HepG2 (cell line): Measurements from ENCODE around the gene APOC1. TPM values are rescaled to one million over a fixed set of nuclear protein-coding genes. Genes with fewer than 3 reads are reported as not detected.

Source experiments
- AGO1 ChIP-seq: fragments of 200-400 bp; formaldehyde crosslinking; IDR thresholded peaks from 2 replicates; pipeline ENCODE4 v1.6.1; 2017; ENCODE audit warnings: mild to moderate bottlenecking, low read depth, low read length, moderate library complexity; ENCODE audit not compliant: poor library complexity, severe bottlenecking
- FOXP4 ChIP-seq: sonication (generic); formaldehyde crosslinking; IDR thresholded peaks from 2 replicates; pipeline ENCODE4 v1.4.0; 2020; ENCODE audit warnings: missing genetic modification reagents
- KLF6 ChIP-seq: IDR thresholded peaks from 2 replicates; pipeline ENCODE4 v1.8.0; 2016; ENCODE audit warnings: missing biosample characterization, missing genetic modification reagents
- PHB2 ChIP-seq: fragments of 450-650 bp; IDR thresholded peaks from 2 replicates; pipeline ENCODE4 v1.6.1; 2018; ENCODE audit not compliant: partially characterized antibody
- ZNF510 ChIP-seq: sonication (generic); formaldehyde crosslinking; IDR thresholded peaks from 2 replicates; pipeline ENCODE4 v1.4.0; 2020; ENCODE audit warnings: low read depth, mild to moderate bottlenecking, missing genetic modification reagents
- polyA plus RNA-seq, 8 experiments: library from polyadenylated mRNA; depleted of rRNA in 3 of 8; stranded (reverse) in 7 of 8; unstranded in 1 of 8; fragments of >200 nt; fragmentation: Illumina TruSeq in 4 of 8; extraction: Trizol in 4 of 8; gene quantifications; 2 replicates each; pipeline versions ENCODE4 v1.2.1 to v1.2.3, GENCODE V29; 2011 to 2016; ENCODE audit warnings: low read depth in 4 of 8, missing spikeins in 1 of 8, mixed read lengths in 1 of 8; ENCODE audit not compliant: insufficient read depth in 1 of 8
- total RNA-seq, 5 experiments: library from RNA; depleted of rRNA; stranded (reverse); fragments of >200 nt; fragmentation: Illumina TruSeq; extraction: Trizol; gene quantifications; 2 replicates each; pipeline ENCODE4 v1.2.3, GENCODE V29; 2016; ENCODE audit warnings: low read depth in 1 of 5
- TF ChIP-seq, protein P1 (sequence below), 2 experiments: fragments of 450-650 bp in 1 of 2; sonication (generic) in 1 of 2; formaldehyde crosslinking in 1 of 2; IDR thresholded peaks; 2 replicates each; pipeline versions ENCODE4 v1.6.1 to v1.8.0; 2016 to 2022; ENCODE audit warnings: antibody characterized with exemption in 1 of 2, mild to moderate bottlenecking in 1 of 2, missing genetic modification reagents in 1 of 2
- TF ChIP-seq, protein P2 (sequence below): sonication (generic); formaldehyde crosslinking; conservative IDR thresholded peaks from 2 replicates; pipeline ENCODE4 v1.4.0; 2020; ENCODE audit warnings: missing genetic modification reagents
- TF ChIP-seq, protein P3 (sequence below): sonication (generic); formaldehyde crosslinking; IDR thresholded peaks from 2 replicates; pipeline ENCODE4 v1.4.0; 2020; ENCODE audit warnings: missing genetic modification reagents, borderline replicate concordance

The APOC1 gene
- total and polyA plus RNA-seq, 2 of the 13 experiments (the other 11 are each of a cell fraction or from before 2014, with no cell fraction given): 600 to 1,235 TPM

GRCh38 chr19:44903602-44904425 is 10.6 kb upstream of the APOC1 start (continued):
- TF ChIP-seq, protein P1, sequence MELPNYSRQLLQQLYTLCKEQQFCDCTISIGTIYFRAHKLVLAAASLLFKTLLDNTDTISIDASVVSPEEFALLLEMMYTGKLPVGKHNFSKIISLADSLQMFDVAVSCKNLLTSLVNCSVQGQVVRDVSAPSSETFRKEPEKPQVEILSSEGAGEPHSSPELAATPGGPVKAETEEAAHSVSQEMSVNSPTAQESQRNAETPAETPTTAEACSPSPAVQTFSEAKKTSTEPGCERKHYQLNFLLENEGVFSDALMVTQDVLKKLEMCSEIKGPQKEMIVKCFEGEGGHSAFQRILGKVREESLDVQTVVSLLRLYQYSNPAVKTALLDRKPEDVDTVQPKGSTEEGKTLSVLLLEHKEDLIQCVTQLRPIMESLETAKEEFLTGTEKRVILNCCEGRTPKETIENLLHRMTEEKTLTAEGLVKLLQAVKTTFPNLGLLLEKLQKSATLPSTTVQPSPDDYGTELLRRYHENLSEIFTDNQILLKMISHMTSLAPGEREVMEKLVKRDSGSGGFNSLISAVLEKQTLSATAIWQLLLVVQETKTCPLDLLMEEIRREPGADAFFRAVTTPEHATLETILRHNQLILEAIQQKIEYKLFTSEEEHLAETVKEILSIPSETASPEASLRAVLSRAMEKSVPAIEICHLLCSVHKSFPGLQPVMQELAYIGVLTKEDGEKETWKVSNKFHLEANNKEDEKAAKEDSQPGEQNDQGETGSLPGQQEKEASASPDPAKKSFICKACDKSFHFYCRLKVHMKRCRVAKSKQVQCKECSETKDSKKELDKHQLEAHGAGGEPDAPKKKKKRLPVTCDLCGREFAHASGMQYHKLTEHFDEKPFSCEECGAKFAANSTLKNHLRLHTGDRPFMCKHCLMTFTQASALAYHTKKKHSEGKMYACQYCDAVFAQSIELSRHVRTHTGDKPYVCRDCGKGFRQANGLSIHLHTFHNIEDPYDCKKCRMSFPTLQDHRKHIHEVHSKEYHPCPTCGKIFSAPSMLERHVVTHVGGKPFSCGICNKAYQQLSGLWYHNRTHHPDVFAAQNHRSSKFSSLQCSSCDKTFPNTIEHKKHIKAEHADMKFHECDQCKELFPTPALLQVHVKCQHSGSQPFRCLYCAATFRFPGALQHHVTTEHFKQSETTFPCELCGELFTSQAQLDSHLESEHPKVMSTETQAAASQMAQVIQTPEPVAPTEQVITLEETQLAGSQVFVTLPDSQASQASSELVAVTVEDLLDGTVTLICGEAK (IDR thresholded peaks at IDR 0.05): no peak
- TF ChIP-seq, protein P1 (CRISPR knock-in tag; IDR thresholded peaks at IDR 0.05): peak; percentile 63; the same call in 1 of the 2 replicates
- TF ChIP-seq KLF6 (CRISPR knock-in tag): no peak
- TF ChIP-seq ZNF510 (CRISPR knock-in tag): peak; percentile 71; the same call in 1 of the 2 replicates
- TF ChIP-seq, protein P2, sequence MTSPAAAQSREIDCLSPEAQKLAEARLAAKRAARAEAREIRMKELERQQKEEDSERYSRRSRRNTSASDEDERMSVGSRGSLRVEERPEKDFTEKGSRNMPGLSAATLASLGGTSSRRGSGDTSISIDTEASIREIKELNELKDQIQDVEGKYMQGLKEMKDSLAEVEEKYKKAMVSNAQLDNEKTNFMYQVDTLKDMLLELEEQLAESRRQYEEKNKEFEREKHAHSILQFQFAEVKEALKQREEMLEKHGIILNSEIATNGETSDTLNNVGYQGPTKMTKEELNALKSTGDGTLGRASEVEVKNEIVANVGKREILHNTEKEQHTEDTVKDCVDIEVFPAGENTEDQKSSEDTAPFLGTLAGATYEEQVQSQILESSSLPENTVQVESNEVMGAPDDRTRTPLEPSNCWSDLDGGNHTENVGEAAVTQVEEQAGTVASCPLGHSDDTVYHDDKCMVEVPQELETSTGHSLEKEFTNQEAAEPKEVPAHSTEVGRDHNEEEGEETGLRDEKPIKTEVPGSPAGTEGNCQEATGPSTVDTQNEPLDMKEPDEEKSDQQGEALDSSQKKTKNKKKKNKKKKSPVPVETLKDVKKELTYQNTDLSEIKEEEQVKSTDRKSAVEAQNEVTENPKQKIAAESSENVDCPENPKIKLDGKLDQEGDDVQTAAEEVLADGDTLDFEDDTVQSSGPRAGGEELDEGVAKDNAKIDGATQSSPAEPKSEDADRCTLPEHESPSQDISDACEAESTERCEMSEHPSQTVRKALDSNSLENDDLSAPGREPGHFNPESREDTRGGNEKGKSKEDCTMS: no peak
- no peak for TF ChIP-seq PHB2
- TF ChIP-seq FOXP4: peak; percentile 48
- TF ChIP-seq, protein P3, sequence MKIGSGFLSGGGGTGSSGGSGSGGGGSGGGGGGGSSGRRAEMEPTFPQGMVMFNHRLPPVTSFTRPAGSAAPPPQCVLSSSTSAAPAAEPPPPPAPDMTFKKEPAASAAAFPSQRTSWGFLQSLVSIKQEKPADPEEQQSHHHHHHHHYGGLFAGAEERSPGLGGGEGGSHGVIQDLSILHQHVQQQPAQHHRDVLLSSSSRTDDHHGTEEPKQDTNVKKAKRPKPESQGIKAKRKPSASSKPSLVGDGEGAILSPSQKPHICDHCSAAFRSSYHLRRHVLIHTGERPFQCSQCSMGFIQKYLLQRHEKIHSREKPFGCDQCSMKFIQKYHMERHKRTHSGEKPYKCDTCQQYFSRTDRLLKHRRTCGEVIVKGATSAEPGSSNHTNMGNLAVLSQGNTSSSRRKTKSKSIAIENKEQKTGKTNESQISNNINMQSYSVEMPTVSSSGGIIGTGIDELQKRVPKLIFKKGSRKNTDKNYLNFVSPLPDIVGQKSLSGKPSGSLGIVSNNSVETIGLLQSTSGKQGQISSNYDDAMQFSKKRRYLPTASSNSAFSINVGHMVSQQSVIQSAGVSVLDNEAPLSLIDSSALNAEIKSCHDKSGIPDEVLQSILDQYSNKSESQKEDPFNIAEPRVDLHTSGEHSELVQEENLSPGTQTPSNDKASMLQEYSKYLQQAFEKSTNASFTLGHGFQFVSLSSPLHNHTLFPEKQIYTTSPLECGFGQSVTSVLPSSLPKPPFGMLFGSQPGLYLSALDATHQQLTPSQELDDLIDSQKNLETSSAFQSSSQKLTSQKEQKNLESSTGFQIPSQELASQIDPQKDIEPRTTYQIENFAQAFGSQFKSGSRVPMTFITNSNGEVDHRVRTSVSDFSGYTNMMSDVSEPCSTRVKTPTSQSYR (CRISPR knock-in tag): peak; percentile 97
- peak; percentile 63 for TF ChIP-seq AGO1
